ENCODE measurements around the gene MTA1.

- no peak for TF ChIP-seq POLR2A (IDR thresholded peaks at IDR 0.05; ENCODE audit: low read depth, low read length)
- no peak for TF ChIP-seq TAF1 (IDR thresholded peaks at IDR 0.05; ENCODE audit: low read depth, low read length)
- TF ChIP-seq POLR2AphosphoS5 (IDR thresholded peaks at IDR 0.05; ENCODE audit: low read depth, low read length) = no peak
- TF ChIP-seq POU2F2 (IDR thresholded peaks at IDR 0.05; ENCODE audit: low read depth, low read length) = no peak
- no peak for TF ChIP-seq PAX5 (IDR thresholded peaks at IDR 0.05; ENCODE audit: insufficient read depth, low read length, severe bottlenecking)
These were observed 26.5 kb downstream of the MTA1 start for GRCh38 chr14:105445901-105446845.

Data from GM12891 (cell line).